ENCODE measurements around the gene SPTBN5. TPM values are rescaled to one million over a fixed set of nuclear protein-coding genes. Genes with fewer than 3 reads are reported as not detected.

The SPTBN5 gene
- polyA plus RNA-seq, 1 donor from 2014 or later = 0.01 TPM

DNA sequence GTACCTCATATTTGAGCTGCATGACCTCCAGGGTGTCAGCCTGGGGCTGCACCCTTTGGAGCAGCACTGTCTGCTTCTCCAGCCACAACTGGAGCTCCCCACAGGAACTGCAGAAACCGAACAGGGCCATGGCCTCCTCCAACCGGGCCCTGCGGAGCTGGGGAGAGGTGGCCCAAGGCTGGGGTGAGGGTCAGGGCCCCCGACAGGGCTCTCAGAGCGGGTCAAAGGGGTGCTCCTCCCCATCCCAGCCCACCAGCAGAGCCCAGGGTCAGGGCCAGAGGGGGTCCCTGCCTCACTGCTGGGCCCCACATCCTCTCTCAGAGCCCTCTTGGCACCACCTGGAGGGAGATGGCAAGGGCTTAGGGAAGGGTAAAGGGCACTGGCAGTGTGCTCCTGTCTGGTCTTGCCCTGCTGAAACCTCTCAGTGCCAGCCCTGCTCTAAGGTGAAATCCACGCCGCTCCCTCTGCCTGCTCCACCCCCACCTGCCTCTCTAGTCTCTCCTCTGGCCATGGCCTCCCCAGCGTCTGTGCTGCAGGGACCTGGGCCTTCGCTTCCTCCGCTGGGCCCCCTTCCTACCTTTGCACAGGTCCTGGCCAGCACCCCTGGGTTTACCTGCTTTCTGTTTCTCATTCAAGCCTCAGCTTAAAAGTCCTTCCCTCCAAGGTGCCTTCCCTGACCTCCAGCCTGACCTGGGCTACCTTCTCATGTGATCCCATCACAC lies 13.5 kb downstream of the SPTBN5 start:
- Histone ChIP-seq H2AFZ (ENCODE audit: low read depth, low read length) (no peak overlapping the region), H3K79me2 (replicated peaks; ENCODE audit: insufficient read depth, low read length) (no peaks in the 10 kb centered on the region), H3K4me3 (ENCODE audit: low read length) (no peak overlapping the region), H4K20me1 (ENCODE audit: insufficient read depth) (no peaks in the 10 kb centered on the region), H3K27me3 (ENCODE audit: insufficient read depth, low read depth, low read length) (peaks cover 27% of the 10 kb centered on the region), H3K9me3 (ENCODE audit: low read length) (no peaks in the 10 kb centered on the region), H3K36me3 (ENCODE audit: insufficient read depth, low read length) (no peaks in the 10 kb centered on the region), H3K9ac (ENCODE audit: low read length) (no peak overlapping the region), H3K27ac (ENCODE audit: low read length) (no peak overlapping the region), H3K9me2 (ENCODE audit: insufficient read depth, low read length) (no peaks in the 10 kb centered on the region), H3F3A (ENCODE audit: insufficient read depth, low read length, poor library complexity, severe bottlenecking) (no peaks in the 10 kb centered on the region), H3K4me2 (ENCODE audit: low read length) (no peak overlapping the region)
- no peak for TF ChIP-seq EP300 (conservative IDR thresholded peaks at IDR 0.05; ENCODE audit: poor library complexity, severe bottlenecking)
- TF ChIP-seq SMC3 (conservative IDR thresholded peaks at IDR 0.05; ENCODE audit: poor library complexity) = no peak
- TF ChIP-seq, protein P1, sequence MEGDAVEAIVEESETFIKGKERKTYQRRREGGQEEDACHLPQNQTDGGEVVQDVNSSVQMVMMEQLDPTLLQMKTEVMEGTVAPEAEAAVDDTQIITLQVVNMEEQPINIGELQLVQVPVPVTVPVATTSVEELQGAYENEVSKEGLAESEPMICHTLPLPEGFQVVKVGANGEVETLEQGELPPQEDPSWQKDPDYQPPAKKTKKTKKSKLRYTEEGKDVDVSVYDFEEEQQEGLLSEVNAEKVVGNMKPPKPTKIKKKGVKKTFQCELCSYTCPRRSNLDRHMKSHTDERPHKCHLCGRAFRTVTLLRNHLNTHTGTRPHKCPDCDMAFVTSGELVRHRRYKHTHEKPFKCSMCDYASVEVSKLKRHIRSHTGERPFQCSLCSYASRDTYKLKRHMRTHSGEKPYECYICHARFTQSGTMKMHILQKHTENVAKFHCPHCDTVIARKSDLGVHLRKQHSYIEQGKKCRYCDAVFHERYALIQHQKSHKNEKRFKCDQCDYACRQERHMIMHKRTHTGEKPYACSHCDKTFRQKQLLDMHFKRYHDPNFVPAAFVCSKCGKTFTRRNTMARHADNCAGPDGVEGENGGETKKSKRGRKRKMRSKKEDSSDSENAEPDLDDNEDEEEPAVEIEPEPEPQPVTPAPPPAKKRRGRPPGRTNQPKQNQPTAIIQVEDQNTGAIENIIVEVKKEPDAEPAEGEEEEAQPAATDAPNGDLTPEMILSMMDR (IDR thresholded peaks at IDR 0.05; ENCODE audit: poor library complexity, severe bottlenecking) = no peak
- no peak for TF ChIP-seq MXI1 (conservative IDR thresholded peaks at IDR 0.05; ENCODE audit: poor library complexity, severe bottlenecking)
- TF ChIP-seq POLR2AphosphoS5 (IDR thresholded peaks at IDR 0.05) = no peak
- TF ChIP-seq, protein P2, sequence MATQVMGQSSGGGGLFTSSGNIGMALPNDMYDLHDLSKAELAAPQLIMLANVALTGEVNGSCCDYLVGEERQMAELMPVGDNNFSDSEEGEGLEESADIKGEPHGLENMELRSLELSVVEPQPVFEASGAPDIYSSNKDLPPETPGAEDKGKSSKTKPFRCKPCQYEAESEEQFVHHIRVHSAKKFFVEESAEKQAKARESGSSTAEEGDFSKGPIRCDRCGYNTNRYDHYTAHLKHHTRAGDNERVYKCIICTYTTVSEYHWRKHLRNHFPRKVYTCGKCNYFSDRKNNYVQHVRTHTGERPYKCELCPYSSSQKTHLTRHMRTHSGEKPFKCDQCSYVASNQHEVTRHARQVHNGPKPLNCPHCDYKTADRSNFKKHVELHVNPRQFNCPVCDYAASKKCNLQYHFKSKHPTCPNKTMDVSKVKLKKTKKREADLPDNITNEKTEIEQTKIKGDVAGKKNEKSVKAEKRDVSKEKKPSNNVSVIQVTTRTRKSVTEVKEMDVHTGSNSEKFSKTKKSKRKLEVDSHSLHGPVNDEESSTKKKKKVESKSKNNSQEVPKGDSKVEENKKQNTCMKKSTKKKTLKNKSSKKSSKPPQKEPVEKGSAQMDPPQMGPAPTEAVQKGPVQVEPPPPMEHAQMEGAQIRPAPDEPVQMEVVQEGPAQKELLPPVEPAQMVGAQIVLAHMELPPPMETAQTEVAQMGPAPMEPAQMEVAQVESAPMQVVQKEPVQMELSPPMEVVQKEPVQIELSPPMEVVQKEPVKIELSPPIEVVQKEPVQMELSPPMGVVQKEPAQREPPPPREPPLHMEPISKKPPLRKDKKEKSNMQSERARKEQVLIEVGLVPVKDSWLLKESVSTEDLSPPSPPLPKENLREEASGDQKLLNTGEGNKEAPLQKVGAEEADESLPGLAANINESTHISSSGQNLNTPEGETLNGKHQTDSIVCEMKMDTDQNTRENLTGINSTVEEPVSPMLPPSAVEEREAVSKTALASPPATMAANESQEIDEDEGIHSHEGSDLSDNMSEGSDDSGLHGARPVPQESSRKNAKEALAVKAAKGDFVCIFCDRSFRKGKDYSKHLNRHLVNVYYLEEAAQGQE (IDR thresholded peaks at IDR 0.05; ENCODE audit: borderline replicate concordance) = no peak
- no peak for TF ChIP-seq TAF1 (IDR thresholded peaks at IDR 0.05; ENCODE audit: low read depth)
- TF ChIP-seq EZH2 (IDR thresholded peaks at IDR 0.05; ENCODE audit: borderline replicate concordance, insufficient read depth, low read length, poor library complexity, severe bottlenecking) = no peak
- no peak for TF ChIP-seq RAD21 (conservative IDR thresholded peaks at IDR 0.05)

DNA sequence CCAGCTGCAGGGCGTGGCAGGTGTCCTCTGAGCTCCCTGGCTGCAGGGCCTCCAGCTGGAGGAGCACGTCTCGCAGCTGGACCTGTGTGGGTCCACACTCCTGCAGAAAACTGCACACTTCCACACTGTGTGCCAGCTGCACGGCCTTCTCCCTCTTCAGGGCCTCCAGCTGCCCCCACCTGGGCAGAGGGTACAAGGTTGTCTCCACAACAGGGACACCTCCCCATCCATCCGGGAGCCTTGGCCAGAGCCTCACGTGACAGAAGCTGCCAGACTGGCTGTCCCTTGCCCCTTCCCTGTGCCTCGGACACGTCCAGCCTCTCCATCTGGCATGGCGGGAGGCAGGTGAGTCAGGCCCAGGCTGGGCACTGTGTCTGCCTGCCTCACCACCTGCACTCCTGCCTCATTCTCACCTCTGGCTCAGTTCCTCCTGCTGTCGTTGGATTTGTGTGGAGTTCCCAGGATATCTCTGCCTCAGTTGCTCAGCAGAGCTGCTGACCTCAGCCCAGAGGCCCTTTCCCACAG lies 14.5 kb downstream of the SPTBN5 start:
- TF ChIP-seq RAD21 (conservative IDR thresholded peaks at IDR 0.05) (no peak), POLR2AphosphoS5 (IDR thresholded peaks at IDR 0.05) (no peak), SMC3 (conservative IDR thresholded peaks at IDR 0.05; ENCODE audit: poor library complexity) (no peak), TAF1 (IDR thresholded peaks at IDR 0.05; ENCODE audit: low read depth) (no peak)
- TF ChIP-seq, protein P1 (IDR thresholded peaks at IDR 0.05; ENCODE audit: poor library complexity, severe bottlenecking) = no peak
- TF ChIP-seq, protein P2 (IDR thresholded peaks at IDR 0.05; ENCODE audit: borderline replicate concordance) = no peak
- H4K20me1 ChIP-seq (ENCODE audit: insufficient read depth) = no peaks in the 10 kb centered on the region
- no peak overlapping the region for H3K4me3 ChIP-seq (ENCODE audit: low read length)
- H3K9me3 ChIP-seq (ENCODE audit: low read length) = no peaks in the 10 kb centered on the region
- no peak overlapping the region for H3K9ac ChIP-seq (ENCODE audit: low read length)
- no peaks in the 10 kb centered on the region for H3F3A ChIP-seq (ENCODE audit: insufficient read depth, low read length, poor library complexity, severe bottlenecking)
- no peaks in the 10 kb centered on the region for H3K79me2 ChIP-seq (replicated peaks; ENCODE audit: insufficient read depth, low read length)
- no peak overlapping the region for H2AFZ ChIP-seq (ENCODE audit: low read depth, low read length)
- no peak overlapping the region for H3K4me2 ChIP-seq (ENCODE audit: low read length)
- H3K9me2 ChIP-seq (ENCODE audit: insufficient read depth, low read length) = no peaks in the 10 kb centered on the region
- peaks cover 27% of the 10 kb centered on the region for H3K27me3 ChIP-seq (ENCODE audit: insufficient read depth, low read depth, low read length)
- H3K27ac ChIP-seq (ENCODE audit: low read length) = no peak overlapping the region
- H3K36me3 ChIP-seq (ENCODE audit: insufficient read depth, low read length) = no peaks in the 10 kb centered on the region
